Lower lobe of right lung (tissue), 2 donors: ENCODE data around the gene PPP6R2. TPM values are rescaled to one million over a fixed set of nuclear protein-coding genes. Genes with fewer than 3 reads are reported as not detected.
A peak's percentile ranks its signal among the peaks of the same experiment; 100 is the strongest.

Experiments used
- ATAC-seq, 2 donors: fragments of 200-7000 bp; cut with Tn5 transposase; one replicate each; pipeline ENCODE4 v1.9.1; 2020 to 2022; ENCODE audit warnings: mild to moderate bottlenecking in 2 of 2, moderate library complexity in 2 of 2
- DNase-seq: peaks from one replicate; pipeline ENCODE4 v3.0.0-alpha.2; 2020
- H3K27ac ChIP-seq: fragments of 200-600 bp; one replicate; pipeline ENCODE4 v1.8.0; 2022
- H3K27me3 ChIP-seq: fragments of 200-600 bp; one replicate; pipeline ENCODE4 v1.8.0; 2022; ENCODE audit warnings: low read depth
- H3K36me3 ChIP-seq: fragments of 200-600 bp; one replicate; pipeline ENCODE4 v1.8.0; 2022; ENCODE audit warnings: mild to moderate bottlenecking
- H3K4me1 ChIP-seq: fragments of 200-600 bp; one replicate; pipeline ENCODE4 v1.8.0; 2022
- H3K4me3 ChIP-seq: fragments of 200-600 bp; one replicate; pipeline ENCODE4 v1.8.0; 2022; ENCODE audit warnings: mild to moderate bottlenecking
- H3K9me3 ChIP-seq: fragments of 200-600 bp; one replicate; pipeline ENCODE4 v1.8.0; 2022
- CTCF ChIP-seq: fragments of 200-600 bp; IDR thresholded peaks from one replicate; pipeline ENCODE4 v1.8.0; 2022; ENCODE audit warnings: antibody characterized with exemption, mild to moderate bottlenecking
- intact Hi-C: fragments of 100-400 bp; cut with DNase I; formaldehyde crosslinking; loops from one replicate; pipeline ENCODE4 v1.11.0; 2022
- total RNA-seq: library from RNA; stranded (reverse); fragmentation: NEBNext Ultra II Directional; extraction: Animal tissue kit (Norgen Biotek cat#: 25700); gene quantifications from one replicate; pipeline ENCODE4 v1.2.1, GENCODE V29; 2021
- donor health status: DM: no; HTN: yes; CAD: no; lungs with severe emphysema.

PPP6R2 gene
- total RNA-seq, 1 donor from 2014 or later, result 52.5 TPM

GRCh38 chr22:50307890-50308596, 35.1 kb upstream of the PPP6R2 start:
- peak overlapping the region; percentile 90 for H3K27ac ChIP-seq
- H3K9me3 ChIP-seq, result no peaks in the 10 kb centered on the region
- TF ChIP-seq CTCF, result no peak
- H3K4me1 ChIP-seq, result peaks cover 59% of the 10 kb centered on the region
- no peak for ATAC-seq
- intact Hi-C loops, result no loop called here
- H3K27me3 ChIP-seq, result no peaks in the 10 kb centered on the region
- H3K4me3 ChIP-seq, result peak overlapping the region; percentile 27
- no peak for DNase-seq
- H3K36me3 ChIP-seq, result peaks cover 4% of the 10 kb centered on the region

- TF ChIP-seq CTCF, result no peak
- Histone ChIP-seq H3K4me3 (peak overlapping the region; percentile 27), H3K27ac (peak overlapping the region; percentile 90), H3K27me3 (no peaks in the 10 kb centered on the region), H3K4me1 (peaks cover 56% of the 10 kb centered on the region), H3K9me3 (no peaks in the 10 kb centered on the region), H3K36me3 (no peaks in the 10 kb centered on the region)
- peak; percentile 17 to 44 for ATAC-seq
- intact Hi-C loops, result no loop called here
- DNase-seq, result peak; percentile 86
Observed at GRCh38 chr22:50308597-50308935, 34.6 kb upstream of the PPP6R2 start.

GRCh38 chr22:50308986-50309600, 34.0 kb upstream of the PPP6R2 start:
- H3K27ac ChIP-seq, result peak overlapping the region; percentile 90
- H3K36me3 ChIP-seq, result no peaks in the 10 kb centered on the region
- no peak for TF ChIP-seq CTCF
- no peaks in the 10 kb centered on the region for H3K9me3 ChIP-seq
- H3K27me3 ChIP-seq, result no peaks in the 10 kb centered on the region
- H3K4me1 ChIP-seq, result peaks cover 56% of the 10 kb centered on the region
- ATAC-seq, result no peak
- H3K4me3 ChIP-seq, result no peak overlapping the region
- intact Hi-C loops, result no loop called here
- no peak for DNase-seq

- no peak overlapping the region for H3K4me3 ChIP-seq
- H3K9me3 ChIP-seq, result no peaks in the 10 kb centered on the region
- no peak for ATAC-seq
Observed at GRCh38 chr22:50309601-50309991, 33.5 kb upstream of the PPP6R2 start.

GRCh38 chr22:50310031-50310722, 33.0 kb upstream of the PPP6R2 start:
- Histone ChIP-seq H3K4me1 (peaks cover 56% of the 10 kb centered on the region), H3K4me3 (no peak overlapping the region), H3K36me3 (no peaks in the 10 kb centered on the region), H3K27me3 (no peaks in the 10 kb centered on the region), H3K9me3 (no peaks in the 10 kb centered on the region), H3K27ac (peak overlapping the region; percentile 90)
- DNase-seq (peak; percentile 91), ATAC-seq (peak; percentile 65)
- TF ChIP-seq CTCF, result no peak
- intact Hi-C loops, result no loop called here

More at GRCh38 chr22:50309601-50309991, 33.5 kb upstream of the PPP6R2 start:
- DNase-seq, result no peak
- Histone ChIP-seq H3K27ac (peak overlapping the region; percentile 90), H3K27me3 (no peaks in the 10 kb centered on the region), H3K36me3 (no peaks in the 10 kb centered on the region), H3K4me1 (peaks cover 56% of the 10 kb centered on the region)
- no peak for TF ChIP-seq CTCF
- intact Hi-C loops, result no loop called here
